ENCODE data around the gene SURF1. TPM values are rescaled to one million over a fixed set of nuclear protein-coding genes. Genes with fewer than 3 reads are reported as not detected.
A peak's percentile ranks its signal among the peaks of the same experiment; 100 is the strongest.
"Not testable (repeated sequence)": the region's sequence is repeated elsewhere in the genome, so short reads cannot be mapped to it uniquely, and the experiment has no call there.

Gene SURF1
- total and polyA plus RNA-seq, 9 of the 15 experiments (the other 6 are each of a cell fraction or from before 2014, with no cell fraction given): 16.1 to 31.3 (median 20.9) TPM

- ChIA-PET POLR2A (interaction anchor here (0.6 to 8.3 kb wide), 11 partner anchors 9 to 83 kb away, joined by 3 to 81 read pairs (median 6); partner anchors contain the start of genes MED22 and RPL7A), CTCF (ENCODE audit: low intra/inter-chr PET ratio) (interaction anchor here (0.7 kb wide), 1 partner anchor 109 kb away, joined by 3 read pairs; no protein-coding TSS in a partner anchor)
- Histone ChIP-seq H3K36me3 (ENCODE audit: control insufficient read depth, insufficient read depth, low read length) (peaks cover 18% of the 10 kb centered on the region), H3K4me1 (replicated peaks in 1 of 2; ENCODE audit: control insufficient read depth in 2 of 2, insufficient read depth in 2 of 2, low read length in 2 of 2) (peaks cover 26 to 37% of the 10 kb centered on the region in 2 experiments; a peak in 4 of 5 replicates), H3K79me2 (ENCODE audit: control insufficient read depth, insufficient read depth, low read length) (peaks cover 44% of the 10 kb centered on the region), H4K20me1 (replicated peaks; ENCODE audit: control insufficient read depth, insufficient read depth, low read length) (peaks cover 14% of the 10 kb centered on the region)
- H3K4me3 ChIP-seq; H3K27me3 ChIP-seq (ENCODE audit: control insufficient read depth in 2 of 2, insufficient read depth in 2 of 2, low read length in 2 of 2); H3K9ac ChIP-seq (ENCODE audit: insufficient read depth in 1 of 2, low read depth in 2 of 2, low read length in 2 of 2); H2AFZ ChIP-seq (ENCODE audit: low read depth, low read length); H3K27ac ChIP-seq (ENCODE audit: extremely low read depth, low read depth, low read length); BruUV-seq (replicated peaks); H3K9me3 ChIP-seq (replicated peaks; ENCODE audit: control insufficient read depth, insufficient read depth, low read depth, low read length); ATAC-seq; H3K4me2 ChIP-seq (ENCODE audit: insufficient read depth, low read length); intact Hi-C loops (cut with micrococcal nuclease); H3K9me1 ChIP-seq (ENCODE audit: control insufficient read depth, insufficient read depth, low read length); DNase-seq (ENCODE audit: extremely low read depth in 1 of 4, low spot score in 3 of 4); in situ Hi-C loops (cut with MboI); FAIRE-seq: not testable (repeated sequence)
- TF ChIP-seq BCOR (IDR thresholded peaks at IDR 0.05) (peak; percentile 54), ADNP (tag; IDR thresholded peaks at IDR 0.05) (peak; percentile 16; the same call in 1 of the 2 replicates), ZBTB33 (CRISPR knock-in tag; IDR thresholded peaks at IDR 0.05) (peak; percentile 93)
- 66% methylated on average over 14 of the region's 14 CpGs for WGBS (ENCODE audit: insufficient coverage, low coverage, missing lambda C conversion rate)
These were observed 21.0 kb upstream of the SURF1 start for GRCh38 chr9:133377280-133377679.
